HG03045 (cell line): ENCODE results near the gene LMOD2.

Source experiments
- ATAC-seq: cut with Tn5 transposase; IDR thresholded peaks from one replicate; pipeline ENCODE4 v1.9.1; 2021; ENCODE audit warnings: mild to moderate bottlenecking, moderate library complexity; ENCODE audit not compliant: unreplicated experiment

Gene LMOD2

GRCh38 chr7:123637878-123638277, 17.8 kb upstream of the LMOD2 start:
- no peak for ATAC-seq

DNA sequence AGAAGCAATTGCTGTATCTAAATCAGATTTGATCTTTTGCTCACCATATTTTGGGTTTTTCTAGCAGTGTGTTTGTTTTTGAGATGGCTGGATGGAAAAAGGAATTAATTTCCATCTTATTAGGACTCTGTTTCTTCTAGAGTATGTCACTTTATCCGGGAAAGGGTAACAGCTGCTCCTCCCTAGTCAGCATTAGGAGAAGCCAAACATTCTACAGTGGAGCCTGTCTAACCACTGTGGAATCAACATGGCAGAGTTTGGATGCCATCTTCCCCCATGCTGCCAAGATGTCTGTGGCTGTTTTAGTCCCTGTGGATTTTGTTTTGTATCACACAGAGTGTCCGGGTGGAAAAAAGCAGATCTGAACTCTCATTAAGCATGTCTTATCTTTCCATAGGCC, 16.0 kb upstream of the LMOD2 start:
- ATAC-seq = no peak

DNA sequence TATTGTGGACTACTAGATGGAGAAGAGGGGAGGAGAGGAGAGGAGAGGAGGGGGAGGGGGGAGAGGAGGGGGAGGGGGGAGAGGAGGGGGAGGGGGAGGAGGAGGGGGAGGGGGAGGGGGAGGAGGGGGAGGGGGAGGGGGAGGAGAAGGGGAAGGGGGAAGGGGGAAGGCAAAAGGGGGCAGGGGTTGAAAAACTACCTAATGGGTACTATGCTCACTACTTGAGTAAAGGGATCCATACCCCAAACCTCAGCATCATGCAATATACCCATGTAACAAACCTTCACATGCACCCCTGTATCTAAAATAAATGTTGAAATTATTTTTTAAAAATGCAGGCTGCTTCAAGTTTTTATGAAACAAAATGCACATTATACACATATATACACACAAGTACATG, 15.1 kb upstream of the LMOD2 start:
- no peak for ATAC-seq

DNA sequence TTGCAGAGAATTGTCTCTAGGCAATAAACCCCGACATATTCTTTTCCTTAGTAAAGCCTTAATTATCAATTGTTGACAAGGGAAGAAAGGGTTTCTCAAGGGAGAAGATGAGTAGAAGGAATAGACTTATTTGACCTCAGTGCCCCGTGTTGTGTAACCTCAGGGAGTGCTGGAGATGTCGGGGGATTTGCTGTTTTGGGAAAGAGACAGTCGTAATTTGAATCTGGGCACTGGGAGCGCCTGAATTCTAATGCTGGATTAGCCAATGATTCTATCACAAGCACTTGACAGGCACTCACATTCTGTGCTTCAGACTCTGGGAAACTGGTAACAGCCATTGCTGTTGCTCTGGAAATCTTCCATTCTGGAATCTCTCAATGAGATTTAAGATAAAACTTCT, 13.8 kb upstream of the LMOD2 start:
- ATAC-seq = no peak

GRCh38 chr7:123643495-123644441, 11.9 kb upstream of the LMOD2 start:
- no peak for ATAC-seq

DNA sequence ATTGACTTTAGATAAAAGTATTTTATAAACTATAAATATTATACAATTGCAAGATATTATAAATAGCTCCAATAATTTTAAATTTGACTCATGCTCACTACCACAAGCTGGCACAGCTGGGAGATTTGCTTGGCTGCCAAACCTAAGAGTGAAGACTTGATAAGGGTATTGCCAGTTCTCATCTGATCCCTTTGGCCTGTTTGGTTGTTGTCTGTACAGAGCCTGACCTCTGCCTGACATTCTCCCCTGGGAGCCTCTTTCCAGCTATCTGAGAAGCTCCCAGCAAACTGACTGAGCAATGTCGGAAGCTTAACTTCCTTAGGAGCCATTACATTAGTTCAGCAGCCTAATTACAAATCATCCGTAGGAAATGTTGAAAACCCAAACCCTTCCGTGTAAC, 10.2 kb upstream of the LMOD2 start:
- no peak for ATAC-seq

- no peak for ATAC-seq
Measured at GRCh38 chr7:123647106-123647730, 8.4 kb upstream of the LMOD2 start.

- no peak for ATAC-seq
Measured at GRCh38 chr7:123649964-123650363, 5.7 kb upstream of the LMOD2 start.

- ATAC-seq = no peak
Measured at GRCh38 chr7:123650595-123650994, 5.1 kb upstream of the LMOD2 start.

DNA sequence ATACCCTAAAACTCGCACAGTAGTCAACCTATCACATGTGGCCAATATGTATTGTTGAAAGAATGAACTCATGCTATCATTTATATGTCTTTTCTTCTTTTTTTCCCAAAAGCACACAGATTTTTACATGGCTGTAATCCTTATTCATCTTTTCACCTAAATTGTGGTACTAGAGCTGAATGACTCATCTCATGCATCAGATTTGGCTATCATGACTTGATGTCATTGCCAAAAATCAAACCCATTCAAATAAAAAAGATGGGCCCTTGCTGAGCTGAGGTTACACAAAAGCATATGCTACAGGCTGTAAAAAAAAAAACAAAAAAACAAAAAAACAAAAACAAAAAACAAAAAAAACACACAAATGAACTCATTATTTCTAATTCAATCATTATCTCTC, 3.3 kb upstream of the LMOD2 start:
- ATAC-seq = no peak

- ATAC-seq = no peak
Measured at GRCh38 chr7:123653162-123653561, 2.5 kb upstream of the LMOD2 start.

GRCh38 chr7:123656544-123657303, 1.1 kb downstream of the LMOD2 start:
- no peak for ATAC-seq

DNA sequence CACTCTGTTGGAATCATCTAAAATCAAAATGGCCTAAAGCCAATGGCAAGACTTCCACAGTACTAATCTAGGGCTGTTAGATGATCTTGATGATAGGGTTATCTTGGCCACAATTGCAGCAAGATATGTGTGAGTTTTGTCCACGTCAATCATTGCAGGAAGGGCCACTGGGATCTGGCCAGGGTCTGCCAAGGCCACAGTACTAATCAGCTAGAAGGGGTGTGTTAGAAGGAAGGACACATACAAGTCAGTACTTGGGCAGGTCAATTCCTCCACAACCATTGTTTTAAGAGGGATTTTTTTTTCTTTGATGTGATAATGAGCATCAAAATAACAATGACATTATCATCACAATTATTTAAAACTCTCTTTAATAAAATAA, 1.6 kb downstream of the LMOD2 start:
- no peak for ATAC-seq

DNA sequence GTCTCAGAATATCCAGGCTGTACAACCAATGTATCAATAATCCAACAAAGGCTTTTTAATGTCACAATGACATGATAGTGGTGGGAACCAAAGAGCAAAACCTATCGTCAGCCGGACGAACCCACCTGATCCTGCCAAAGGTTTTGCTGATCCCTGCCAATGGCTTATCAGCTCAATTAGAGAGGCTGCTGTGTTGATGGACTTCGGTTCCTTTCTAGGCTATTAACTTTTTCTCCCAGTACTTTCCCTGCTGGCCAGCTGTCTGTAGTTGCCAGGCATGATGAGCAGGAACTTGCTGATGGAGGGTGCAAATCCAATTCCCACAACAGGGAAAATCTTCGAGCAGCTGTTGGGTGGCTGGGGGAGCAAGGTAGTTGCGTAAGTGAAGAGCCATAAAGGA, 2.4 kb downstream of the LMOD2 start:
- ATAC-seq = no peak

DNA sequence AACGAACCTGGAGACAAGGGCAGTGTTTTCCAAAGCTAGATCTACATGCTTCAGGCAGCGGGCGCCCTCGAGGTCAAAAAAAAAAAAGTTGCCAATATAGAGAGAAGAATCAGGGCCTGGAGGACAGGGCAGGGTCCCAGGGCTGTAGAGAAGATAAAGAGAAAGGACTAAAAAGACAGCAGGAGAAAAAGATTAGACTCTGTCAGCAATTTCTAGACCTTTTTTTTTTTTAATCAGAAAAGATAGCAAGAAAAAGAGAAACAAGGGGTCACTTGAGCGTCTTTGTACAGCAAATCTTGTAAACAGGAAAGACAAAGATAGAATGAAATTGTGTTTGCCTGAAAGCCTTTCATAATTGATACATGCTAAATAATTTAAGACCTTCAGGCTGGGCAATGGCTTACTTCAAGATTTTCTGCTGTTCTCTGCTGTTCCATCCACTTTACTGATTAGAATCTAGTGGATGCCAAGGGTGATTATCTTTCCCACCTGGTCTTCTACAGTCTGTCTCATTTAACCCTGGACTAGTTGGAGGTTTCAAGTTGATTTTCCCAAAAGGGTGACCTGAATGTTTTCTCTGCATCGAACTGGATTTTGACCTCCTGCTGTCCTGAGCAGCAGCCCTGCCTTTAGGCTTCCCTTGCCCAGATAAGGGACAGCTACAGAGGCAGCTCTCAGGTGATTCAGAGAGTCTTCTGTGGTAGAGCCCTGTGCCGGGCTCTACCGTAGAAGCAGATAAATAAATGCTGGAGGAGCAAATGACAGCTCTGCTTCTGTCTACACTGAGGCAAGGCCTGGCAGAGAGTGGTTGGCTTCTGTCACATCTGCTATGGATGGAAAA, 5.1 kb downstream of the LMOD2 start:
- ATAC-seq = no peak

GRCh38 chr7:123661765-123662164, 6.1 kb downstream of the LMOD2 start:
- ATAC-seq = no peak

GRCh38 chr7:123662293-123662692, 6.6 kb downstream of the LMOD2 start:
- ATAC-seq = no peak

DNA sequence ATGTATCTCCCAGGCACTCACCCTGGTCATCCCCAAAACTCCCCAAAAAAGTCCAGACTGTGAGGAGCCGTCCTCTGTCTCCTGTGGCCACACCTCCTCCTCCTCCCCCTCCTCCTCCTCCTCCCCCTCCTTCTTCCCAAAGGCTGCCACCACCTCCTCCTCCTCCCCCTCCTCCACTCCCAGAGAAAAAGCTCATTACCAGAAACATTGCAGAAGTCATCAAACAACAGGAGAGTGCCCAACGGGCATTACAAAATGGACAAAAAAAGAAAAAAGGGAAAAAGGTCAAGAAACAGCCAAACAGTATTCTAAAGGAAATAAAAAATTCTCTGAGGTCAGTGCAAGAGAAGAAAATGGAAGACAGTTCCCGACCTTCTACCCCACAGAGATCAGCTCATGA, 7.1 kb downstream of the LMOD2 start:
- no peak for ATAC-seq

DNA sequence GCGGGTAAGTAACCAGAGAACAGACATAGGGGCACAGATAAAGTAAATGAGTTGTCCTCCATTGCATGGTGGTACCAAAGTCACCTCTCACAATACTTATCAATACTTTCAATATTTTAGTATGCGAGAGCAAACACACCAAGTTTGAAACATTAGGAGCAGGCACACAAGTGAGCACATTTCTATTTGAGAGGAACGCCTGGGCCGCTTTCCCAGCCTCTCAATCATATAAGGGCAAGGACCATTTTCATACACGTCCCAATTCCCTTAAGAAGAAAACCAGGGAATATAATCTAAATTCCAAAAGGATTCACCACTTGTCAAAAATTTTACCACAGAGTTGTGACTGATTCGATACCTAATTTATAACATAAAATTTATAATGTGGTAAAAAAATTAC, 7.5 kb downstream of the LMOD2 start:
- no peak for ATAC-seq

- no peak for ATAC-seq
Measured at GRCh38 chr7:123665157-123665556, 9.5 kb downstream of the LMOD2 start.

GRCh38 chr7:123665896-123666295, 10.2 kb downstream of the LMOD2 start:
- no peak for ATAC-seq
